Measurements from ENCODE around the gene CACNB2. TPM values are rescaled to one million over a fixed set of nuclear protein-coding genes. Genes with fewer than 3 reads are reported as not detected.

The CACNB2 gene
- total RNA-seq, 1 donor, result 1.3 TPM

GRCh38 chr10:18214691-18215563 lies 74.7 kb downstream of the CACNB2 start:
- H3K4me3 ChIP-seq (ENCODE audit: low read depth, low read length), result no peak overlapping the region
- peak; percentile 61 for DNase-seq (ENCODE audit: low read depth)
- TF ChIP-seq CTCF (IDR thresholded peaks at IDR 0.05; ENCODE audit: insufficient read depth, low read depth, low read length), result peak; percentile 88

GRCh38 chr10:18216482-18216881 lies 76.3 kb downstream of the CACNB2 start:
- H3K4me3 ChIP-seq (ENCODE audit: low read depth, low read length), result no peak overlapping the region
- TF ChIP-seq CTCF (IDR thresholded peaks at IDR 0.05; ENCODE audit: insufficient read depth, low read depth, low read length), result peak; percentile 52
- peak; percentile 22 for DNase-seq (ENCODE audit: low read depth)

- no peak for TF ChIP-seq CTCF (IDR thresholded peaks at IDR 0.05; ENCODE audit: insufficient read depth, low read depth, low read length)
- no peak for DNase-seq (ENCODE audit: low read depth)
- H3K4me3 ChIP-seq (ENCODE audit: low read depth, low read length), result no peak overlapping the region
Measured at GRCh38 chr10:18217577-18217976, 77.4 kb downstream of the CACNB2 start.

- no peak for TF ChIP-seq CTCF (IDR thresholded peaks at IDR 0.05; ENCODE audit: insufficient read depth, low read depth, low read length)
- no peak for DNase-seq (ENCODE audit: low read depth)
- H3K4me3 ChIP-seq (ENCODE audit: low read depth, low read length), result no peak overlapping the region
Measured at GRCh38 chr10:18219146-18219545, 78.9 kb downstream of the CACNB2 start.

- H3K4me3 ChIP-seq (ENCODE audit: low read depth, low read length), result no peak overlapping the region
- DNase-seq (ENCODE audit: low read depth), result no peak
- TF ChIP-seq CTCF (IDR thresholded peaks at IDR 0.05; ENCODE audit: insufficient read depth, low read depth, low read length), result no peak
Measured at GRCh38 chr10:18221123-18221522, 80.9 kb downstream of the CACNB2 start.

- DNase-seq (ENCODE audit: low read depth), result no peak
- no peak for TF ChIP-seq CTCF (IDR thresholded peaks at IDR 0.05; ENCODE audit: insufficient read depth, low read depth, low read length)
- no peak overlapping the region for H3K4me3 ChIP-seq (ENCODE audit: low read depth, low read length)
Measured at GRCh38 chr10:18221882-18222281, 81.7 kb downstream of the CACNB2 start.

All from fibroblast of villous mesenchyme (primary cell).